Retina (tissue), 1 donor: ENCODE results near the gene GPD1.
A peak's percentile ranks its signal among the peaks of the same experiment; 100 is the strongest.

Source experiments
- DNase-seq: peaks from one replicate; pipeline ENCODE4 v3.0.0-alpha.2; 2016

Gene GPD1

GRCh38 chr12:50102646-50103309 lies 1.0 kb upstream of the GPD1 start:
- no peak for DNase-seq

- DNase-seq, result no peak
Measured at GRCh38 chr12:50103351-50103750, 457 bp upstream of the GPD1 start.

- no peak for DNase-seq
Measured at GRCh38 chr12:50104417-50105366, 884 bp downstream of the GPD1 start.

GRCh38 chr12:50105913-50106450 lies 2.2 kb downstream of the GPD1 start:
- DNase-seq, result no peak

GRCh38 chr12:50106907-50107306 lies 3.1 kb downstream of the GPD1 start:
- DNase-seq, result no peak

GRCh38 chr12:50107416-50108268 lies 3.8 kb downstream of the GPD1 start:
- peak; percentile 38 for DNase-seq

- DNase-seq, result no peak
Measured at GRCh38 chr12:50109319-50109718, 5.5 kb downstream of the GPD1 start.

GRCh38 chr12:50110127-50110761 lies 6.4 kb downstream of the GPD1 start:
- no peak for DNase-seq

GRCh38 chr12:50110762-50111351 lies 7.0 kb downstream of the GPD1 start:
- peak; percentile 60 for DNase-seq

GRCh38 chr12:50111395-50111692 lies 7.5 kb downstream of the GPD1 start:
- no peak for DNase-seq

- peak; percentile 100 for DNase-seq
Measured at GRCh38 chr12:50111693-50112455, 8.1 kb downstream of the GPD1 start, which contains the start of gene COX14. Gene COX14 (plus strand): TSS chr12:50112236. CDS start chr12:50120044, 7,808 bp downstream.

GRCh38 chr12:50112456-50113218 lies 8.8 kb downstream of the GPD1 start:
- DNase-seq, result no peak

GRCh38 chr12:50117057-50117622 lies 13.3 kb downstream of the GPD1 start:
- no peak for DNase-seq

- no peak for DNase-seq
Measured at GRCh38 chr12:50119387-50119786, 15.6 kb downstream of the GPD1 start.

- DNase-seq, result no peak
Measured at GRCh38 chr12:50120521-50120920, 16.7 kb downstream of the GPD1 start.

- DNase-seq, result no peak
Measured at GRCh38 chr12:50120953-50121352, 17.1 kb downstream of the GPD1 start.

- DNase-seq, result no peak
Measured at GRCh38 chr12:50121641-50122040, 17.8 kb downstream of the GPD1 start.

GRCh38 chr12:50123203-50123602 lies 19.4 kb downstream of the GPD1 start:
- no peak for DNase-seq

- no peak for DNase-seq
Measured at GRCh38 chr12:50127546-50127945, 23.7 kb downstream of the GPD1 start.

- DNase-seq, result no peak
Measured at GRCh38 chr12:50129290-50129689, 25.5 kb downstream of the GPD1 start.
